Brain microvascular endothelial cell (primary cell): ENCODE data around the gene PLPPR1.

Experiments
- DNase-seq: peaks from one replicate; pipeline ENCODE4 v3.0.0-alpha.2; 2020
- H3K27ac ChIP-seq: fragments of 250-450 bp; sonication (Bioruptor Pico); 2 replicates; pipeline ENCODE4 v1.5.1; 2020; ENCODE audit warnings: mild to moderate bottlenecking, moderate library complexity
- H3K27me3 ChIP-seq: fragments of 250-450 bp; sonication (Bioruptor Pico); replicated peaks from 2 replicates; pipeline ENCODE4 v1.5.1; 2020; ENCODE audit warnings: mild to moderate bottlenecking
- H3K36me3 ChIP-seq: fragments of 250-450 bp; sonication (Bioruptor Pico); replicated peaks from 2 replicates; pipeline ENCODE4 v1.5.1; 2020; ENCODE audit warnings: mild to moderate bottlenecking
- H3K4me3 ChIP-seq: 2 replicates; pipeline ENCODE4 v1.5.1; 2011; ENCODE audit warnings: low read depth, mild to moderate bottlenecking, control low read depth, low read length, moderate library complexity
- CTCF ChIP-seq: IDR thresholded peaks from 2 replicates; pipeline ENCODE4 v1.5.1; 2011; ENCODE audit warnings: low read depth, mild to moderate bottlenecking, moderate library complexity, low read length, control low read depth, inconsistent platforms; ENCODE audit errors: missing control alignments
- in situ Hi-C: cut with HindIII; loops from 2 replicates; pipeline ENCODE4 v1.10.0; 2017; ENCODE audit warnings: low sequenced_read_pairs, low pct_ligation_motif_present

The PLPPR1 gene

GRCh38 chr9:101307051-101307450 lies 278.5 kb downstream of the PLPPR1 start:
- no peak overlapping the region for H3K27ac ChIP-seq
- in situ Hi-C loops = loop anchor here (25.0 kb wide), 1 partner anchor 695 kb away; no protein-coding TSS in a partner anchor
- H3K36me3 ChIP-seq = no peaks in the 10 kb centered on the region
- no peak for DNase-seq
- TF ChIP-seq CTCF = no peak
- H3K27me3 ChIP-seq = no peaks in the 10 kb centered on the region
- H3K4me3 ChIP-seq = no peak overlapping the region

GRCh38 chr9:101307524-101308213 lies 279.1 kb downstream of the PLPPR1 start:
- in situ Hi-C loops = loop anchor here (25.0 kb wide), 1 partner anchor 695 kb away; no protein-coding TSS in a partner anchor
- Histone ChIP-seq H3K36me3 (no peaks in the 10 kb centered on the region), H3K27me3 (no peaks in the 10 kb centered on the region), H3K4me3 (no peak overlapping the region), H3K27ac (no peak overlapping the region)
- no peak for TF ChIP-seq CTCF
- DNase-seq = no peak

GRCh38 chr9:101309139-101309538 lies 280.6 kb downstream of the PLPPR1 start:
- no peak for DNase-seq
- in situ Hi-C loops = loop anchor here (25.0 kb wide), 1 partner anchor 697 kb away; no protein-coding TSS in a partner anchor
- H3K36me3 ChIP-seq = no peaks in the 10 kb centered on the region
- TF ChIP-seq CTCF = no peak
- no peak overlapping the region for H3K4me3 ChIP-seq
- no peaks in the 10 kb centered on the region for H3K27me3 ChIP-seq
- H3K27ac ChIP-seq = no peak overlapping the region

GRCh38 chr9:101311191-101311590 lies 282.7 kb downstream of the PLPPR1 start:
- no peak for TF ChIP-seq CTCF
- in situ Hi-C loops = loop anchor here (25.0 kb wide), 1 partner anchor 699 kb away; no protein-coding TSS in a partner anchor
- no peaks in the 10 kb centered on the region for H3K36me3 ChIP-seq
- DNase-seq = no peak
- no peak overlapping the region for H3K27ac ChIP-seq
- no peaks in the 10 kb centered on the region for H3K27me3 ChIP-seq
- no peak overlapping the region for H3K4me3 ChIP-seq

- H3K4me3 ChIP-seq = no peak overlapping the region
- no peaks in the 10 kb centered on the region for H3K36me3 ChIP-seq
- DNase-seq = peak; percentile 60
- peak; percentile 46 for TF ChIP-seq CTCF
- in situ Hi-C loops = loop anchor here (25.0 kb wide), 1 partner anchor 700 kb away; no protein-coding TSS in a partner anchor
- no peaks in the 10 kb centered on the region for H3K27me3 ChIP-seq
- no peak overlapping the region for H3K27ac ChIP-seq
These were observed 283.4 kb downstream of the PLPPR1 start for GRCh38 chr9:101311758-101312420.
